Stimulated activated CD4-positive, alpha-beta T cell treated with anti-CD3 and anti-CD28 coated beads, Interleukin-1b, Interleukin-23, amount 100 ng/mL, for 24 hours (primary cell): Measurements from ENCODE around the gene CLIC5.

Experiments
- DNase-seq, 4 experiments: peaks; one replicate each; pipeline ENCODE4 v3.0.0-alpha.2; 2020; ENCODE audit warnings: low read depth in 4 of 4, low spot score in 1 of 4

Gene CLIC5

DNA sequence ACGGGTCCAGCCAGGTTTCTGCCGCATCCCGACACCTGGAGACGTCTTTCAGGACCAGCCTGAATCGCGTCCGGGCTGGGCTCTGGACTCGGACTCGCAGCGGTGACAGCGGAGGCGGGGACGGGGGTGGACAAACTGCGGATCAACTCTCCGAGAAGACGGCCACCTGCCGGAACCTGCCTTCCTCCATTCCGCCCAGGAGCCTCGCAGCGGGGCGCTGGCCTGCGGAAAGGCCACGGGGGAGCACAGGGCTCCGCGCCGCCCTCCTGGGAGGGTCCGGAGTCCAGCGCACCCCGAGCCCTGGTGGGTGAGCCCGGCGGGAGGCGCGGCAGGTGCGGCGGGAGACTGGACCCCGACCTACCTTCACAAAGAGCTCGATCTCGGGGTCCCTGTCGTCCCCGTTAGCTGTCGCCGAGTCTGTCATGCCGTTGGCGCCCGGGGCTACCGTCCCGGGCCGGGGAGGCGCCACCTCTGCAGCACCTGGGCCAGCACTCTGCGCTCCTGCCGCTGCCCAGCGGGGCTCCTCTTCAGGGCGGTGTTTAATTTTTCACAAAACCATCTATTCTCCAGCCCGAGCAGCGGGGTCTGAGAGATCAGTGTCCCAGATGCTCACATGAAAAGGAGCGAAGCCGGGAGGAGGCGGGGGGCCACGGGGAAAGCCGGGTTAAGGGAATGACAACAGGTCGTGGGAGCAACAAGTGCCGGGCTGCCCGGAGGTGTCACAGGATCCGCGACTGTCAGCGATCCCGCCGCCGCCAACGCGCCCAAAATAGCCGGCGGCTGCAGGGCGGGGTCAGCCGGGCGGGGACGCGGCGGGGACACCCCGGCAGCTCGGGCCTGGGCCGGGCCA is at the start of gene CLIC5:
Gene CLIC5, minus strand, starts transcription at position 742 of the 850 bp plus-strand sequence. Its CDS starts 318 bp downstream, at position 424.
- DNase-seq = no peak

DNA sequence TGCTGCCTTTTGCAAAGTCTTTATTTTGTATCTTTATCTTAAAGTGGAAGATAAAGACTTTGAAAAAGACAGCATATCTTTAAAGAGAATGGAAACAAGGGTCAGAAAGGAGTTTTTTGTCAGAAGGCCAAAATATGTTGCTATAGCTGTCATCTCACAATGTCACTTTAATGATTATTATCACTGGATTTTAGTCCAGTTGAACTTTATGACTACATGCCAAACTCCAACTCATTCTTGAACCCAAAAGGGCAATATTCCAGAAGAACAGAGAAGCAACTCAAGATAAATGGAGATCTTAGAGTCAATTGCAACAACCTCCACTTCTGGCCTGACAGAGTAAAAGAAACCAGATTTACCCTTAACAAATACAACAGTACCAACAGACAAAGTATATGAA is 47.3 kb upstream of the CLIC5 start:
- DNase-seq = no peak

DNA sequence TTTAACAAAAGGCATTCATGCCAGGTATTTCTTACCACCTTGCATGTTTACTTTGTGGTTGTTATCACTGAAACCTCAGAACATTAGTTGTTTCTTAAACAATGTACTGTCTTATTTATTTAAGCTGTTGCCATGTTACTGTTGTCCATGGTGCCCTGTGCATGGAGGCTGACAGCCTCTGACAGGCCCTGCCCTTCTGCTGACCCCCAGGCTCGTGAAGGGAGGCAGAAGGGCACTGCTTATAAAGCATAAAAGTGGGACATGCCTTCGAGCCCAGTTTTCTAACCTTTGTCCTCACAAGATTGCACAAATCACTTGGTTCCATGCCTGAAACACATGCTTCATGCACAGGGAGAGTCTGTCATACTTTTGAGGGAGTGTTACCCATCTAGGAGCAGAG is 46.7 kb upstream of the CLIC5 start:
- no peak for DNase-seq

DNA sequence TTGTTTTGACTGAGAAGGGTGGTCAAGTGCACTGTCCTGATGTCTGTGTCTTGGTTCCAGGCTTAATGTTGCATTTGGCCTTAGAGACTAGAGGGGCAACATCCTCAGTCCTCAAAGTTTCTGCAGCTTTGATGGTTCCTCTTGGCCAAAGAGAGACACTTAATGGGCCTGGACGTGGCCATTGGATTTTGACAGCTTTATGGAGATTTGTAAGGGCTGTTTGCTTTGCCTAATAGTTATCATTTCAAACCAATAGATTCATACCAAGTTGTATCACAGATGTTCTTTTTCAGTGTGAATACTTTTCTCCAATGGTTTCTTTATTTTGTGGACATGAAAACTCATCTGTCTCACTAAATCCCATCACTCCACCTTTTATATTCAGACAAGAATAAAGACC is 45.8 kb upstream of the CLIC5 start:
- no peak for DNase-seq

DNA sequence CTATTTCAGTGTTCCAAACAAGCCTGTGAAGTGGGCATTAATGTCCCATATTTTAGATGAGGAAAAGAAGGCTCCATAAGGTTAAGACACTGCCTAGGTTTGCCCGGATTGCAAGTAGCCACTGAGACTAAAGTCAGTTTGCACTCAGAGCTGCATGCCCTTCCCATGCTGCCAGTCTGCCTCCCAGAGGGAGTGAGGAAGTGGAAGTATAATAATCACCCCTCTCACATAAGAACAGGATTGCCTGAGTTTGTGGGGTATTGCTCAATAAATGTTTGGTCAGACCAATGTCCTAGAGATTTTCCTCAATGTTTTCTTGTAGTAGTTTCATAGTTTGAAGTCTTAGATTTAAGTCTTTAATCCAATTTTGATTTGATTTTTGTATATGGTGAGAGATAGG is 43.9 kb upstream of the CLIC5 start:
- DNase-seq = no peak

DNA sequence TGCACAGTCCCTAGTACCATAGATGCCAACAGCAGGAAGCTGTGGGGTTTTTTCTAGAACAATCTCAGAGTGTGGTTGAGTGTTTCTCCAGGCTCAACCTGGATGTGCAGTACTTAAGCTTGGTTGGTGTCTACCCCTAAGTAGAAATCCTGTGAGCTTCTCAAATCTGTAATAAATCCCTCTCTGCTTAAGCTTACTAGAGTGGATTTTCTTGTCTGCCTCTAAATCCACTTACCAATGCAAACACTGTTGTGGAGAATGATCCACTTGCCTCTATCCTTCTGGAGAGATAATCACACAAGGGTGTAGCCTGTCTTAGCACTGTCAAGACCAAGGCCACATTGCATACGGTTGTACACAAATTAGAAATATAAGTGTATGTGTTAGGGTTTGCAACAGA is 43.3 kb upstream of the CLIC5 start:
- DNase-seq = no peak

DNA sequence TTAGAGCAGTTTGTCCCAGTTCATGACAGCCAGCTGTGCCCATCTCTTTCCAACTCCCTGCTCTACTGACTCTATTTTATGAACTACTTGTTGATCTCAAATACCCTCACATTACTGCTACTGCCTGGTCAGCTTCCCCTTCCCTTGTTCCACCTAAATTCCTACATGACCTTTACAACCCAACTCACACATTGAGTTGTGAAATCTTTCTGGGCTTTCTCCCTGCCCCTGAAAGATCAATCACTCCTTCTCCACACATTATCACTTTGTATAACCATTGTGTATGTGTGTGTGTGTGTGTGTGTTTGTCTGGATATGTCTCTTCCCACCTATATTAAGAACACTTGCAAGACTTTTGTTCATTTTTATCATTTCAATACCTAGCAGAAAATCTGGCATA is 42.1 kb upstream of the CLIC5 start:
- DNase-seq = no peak

DNA sequence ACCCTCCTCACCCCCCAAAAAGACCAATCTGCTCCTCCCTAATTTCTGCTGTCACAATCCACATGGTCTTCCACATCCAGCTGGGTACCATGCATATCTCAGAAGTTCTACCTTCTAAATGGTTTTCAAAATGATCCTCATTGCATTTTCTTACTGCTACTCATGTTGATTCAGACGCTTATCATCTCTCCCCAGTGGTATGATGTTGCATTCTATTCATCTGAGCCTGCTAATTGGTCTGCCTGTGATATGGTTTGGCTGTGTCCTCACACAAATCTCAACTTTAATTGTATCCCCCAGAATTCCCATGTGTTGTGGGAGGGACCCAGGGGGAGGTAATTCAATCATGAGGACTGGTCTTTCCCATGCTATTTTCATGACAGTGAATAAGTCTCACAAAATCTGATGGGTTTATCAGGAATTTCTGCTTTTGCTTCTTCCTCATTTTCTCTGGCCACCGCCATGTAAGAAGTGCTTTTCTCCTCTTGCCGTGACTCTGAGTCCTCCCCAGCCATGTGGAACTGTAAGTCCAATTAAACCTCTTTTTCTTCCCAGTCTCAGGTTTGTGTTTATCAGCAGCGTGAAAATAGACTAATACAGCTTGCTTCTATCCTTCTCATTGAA is 41.4 kb upstream of the CLIC5 start:
- DNase-seq = no peak

DNA sequence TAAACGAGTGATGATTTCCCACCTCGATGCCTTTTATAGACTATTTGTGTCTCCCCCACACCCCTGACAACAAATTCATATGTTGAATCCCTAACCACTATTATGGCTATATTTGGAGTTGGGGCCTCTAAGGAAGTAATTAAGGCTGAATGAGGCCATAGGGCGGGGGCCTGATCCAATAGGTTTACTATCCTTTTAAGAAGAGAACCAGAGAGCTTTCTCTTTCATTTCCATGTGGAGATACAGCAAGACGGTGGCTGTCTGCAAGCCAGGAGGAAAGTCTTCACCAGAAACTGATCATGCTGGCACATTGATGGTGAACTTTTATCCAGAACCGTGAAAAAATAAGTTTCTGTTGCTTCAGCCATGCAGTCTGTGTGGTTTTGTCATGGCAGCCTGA is 38.9 kb upstream of the CLIC5 start:
- DNase-seq = no peak

DNA sequence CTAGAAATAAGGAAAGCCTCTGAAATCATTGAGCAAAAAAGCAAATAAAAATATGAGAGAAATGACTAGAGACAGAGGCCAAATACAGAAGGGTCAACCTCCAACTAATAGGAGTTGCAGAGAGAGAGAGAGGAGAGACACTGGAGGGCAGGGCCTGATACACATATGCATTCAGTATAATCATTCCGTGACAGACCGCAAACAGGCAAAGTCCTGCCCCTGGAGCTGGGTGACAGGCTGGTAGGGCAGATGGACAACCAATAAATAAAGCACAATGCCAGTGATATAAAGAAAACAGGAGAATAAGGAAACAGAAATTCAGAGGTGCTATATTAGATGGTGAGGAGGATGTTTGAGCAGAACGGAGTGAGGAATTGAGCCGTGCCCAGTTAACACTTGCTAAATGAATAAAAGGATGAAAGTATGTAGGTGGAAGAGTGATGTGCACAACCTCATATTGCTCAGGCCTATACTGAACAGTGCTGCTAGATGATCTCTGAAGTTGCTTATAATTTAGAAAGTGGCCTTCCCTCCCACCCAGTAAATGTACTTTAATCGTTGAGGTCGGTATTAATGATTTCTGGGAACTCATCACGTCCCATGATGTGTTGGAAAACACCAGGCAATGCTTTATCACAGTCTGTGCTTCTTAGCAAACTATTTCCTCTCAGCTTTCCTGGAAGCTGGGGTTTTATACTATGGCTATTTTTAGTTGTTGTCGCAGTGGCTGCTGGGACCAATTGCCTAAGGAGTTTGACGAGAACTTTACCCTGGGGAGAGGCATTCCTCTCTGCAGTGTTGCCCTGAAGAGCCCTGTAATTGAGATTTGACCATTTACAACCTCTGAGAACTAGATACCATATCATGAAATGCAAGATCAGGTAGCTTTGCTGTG is 37.6 kb upstream of the CLIC5 start:
- DNase-seq = no peak

DNA sequence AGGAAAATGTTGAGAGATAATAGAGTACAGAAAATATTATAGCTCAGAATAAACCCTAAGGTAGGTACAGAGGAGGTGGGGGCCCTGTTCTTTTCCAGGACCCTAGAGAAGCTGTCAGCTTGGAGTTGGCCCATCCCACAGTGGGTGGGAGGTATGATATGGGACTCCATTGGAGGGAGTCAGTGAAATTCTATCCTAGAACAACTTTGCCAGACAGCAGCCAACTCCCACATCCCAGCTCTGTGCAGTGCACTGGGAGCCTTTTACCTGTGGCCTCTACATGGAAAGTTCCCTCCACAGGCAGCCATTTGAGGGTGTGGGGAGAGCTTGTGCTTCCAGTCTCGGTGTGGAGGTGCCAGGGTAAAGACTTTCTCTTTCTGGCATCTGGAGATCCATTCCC is 36.8 kb upstream of the CLIC5 start:
- DNase-seq = no peak

DNA sequence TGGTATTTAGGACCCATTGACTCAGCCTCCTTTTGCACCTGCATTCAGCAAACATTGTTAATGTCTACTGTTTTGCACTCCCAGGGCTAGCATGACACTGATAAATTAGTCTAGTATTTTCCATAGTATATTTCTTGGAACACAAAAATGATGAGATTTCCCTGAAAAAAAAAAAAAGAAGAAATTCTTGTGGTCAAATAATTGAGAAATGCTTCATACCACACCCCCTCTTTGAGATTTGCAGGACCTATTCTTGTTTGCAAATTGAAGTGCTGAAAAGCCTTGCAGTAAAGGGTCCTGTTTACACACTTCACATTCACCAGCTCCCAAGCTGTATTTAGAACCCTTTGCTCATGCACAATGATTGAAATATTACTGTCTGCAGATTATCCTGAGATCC is 36.3 kb upstream of the CLIC5 start:
- DNase-seq = no peak

DNA sequence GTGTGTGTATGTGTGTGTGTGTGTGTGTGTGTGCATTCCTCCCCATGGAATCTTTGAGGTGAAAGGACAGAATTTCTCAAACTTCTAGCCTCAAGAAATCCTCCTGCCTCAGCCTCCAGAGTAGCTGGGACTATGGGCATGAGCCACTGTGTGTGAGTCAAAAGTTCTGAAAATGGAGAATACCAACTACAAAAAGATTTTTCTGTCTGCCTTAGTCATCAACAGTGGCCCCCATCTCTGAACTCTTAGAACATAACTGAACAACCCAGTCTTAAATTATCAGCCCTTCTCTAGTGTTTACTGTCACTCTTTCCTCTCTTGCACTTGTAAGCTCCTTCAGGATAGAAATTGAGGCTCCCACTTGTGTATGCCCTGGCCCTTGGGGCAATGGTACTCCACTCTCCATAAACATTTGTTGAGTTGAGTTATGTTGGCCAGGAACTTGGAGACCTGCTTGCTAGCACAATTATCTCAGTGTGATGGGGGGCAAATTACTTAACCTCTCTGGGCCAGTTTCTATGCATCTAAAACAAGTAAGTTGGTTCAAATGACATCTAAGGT is 35.3 kb upstream of the CLIC5 start:
- no peak for DNase-seq

DNA sequence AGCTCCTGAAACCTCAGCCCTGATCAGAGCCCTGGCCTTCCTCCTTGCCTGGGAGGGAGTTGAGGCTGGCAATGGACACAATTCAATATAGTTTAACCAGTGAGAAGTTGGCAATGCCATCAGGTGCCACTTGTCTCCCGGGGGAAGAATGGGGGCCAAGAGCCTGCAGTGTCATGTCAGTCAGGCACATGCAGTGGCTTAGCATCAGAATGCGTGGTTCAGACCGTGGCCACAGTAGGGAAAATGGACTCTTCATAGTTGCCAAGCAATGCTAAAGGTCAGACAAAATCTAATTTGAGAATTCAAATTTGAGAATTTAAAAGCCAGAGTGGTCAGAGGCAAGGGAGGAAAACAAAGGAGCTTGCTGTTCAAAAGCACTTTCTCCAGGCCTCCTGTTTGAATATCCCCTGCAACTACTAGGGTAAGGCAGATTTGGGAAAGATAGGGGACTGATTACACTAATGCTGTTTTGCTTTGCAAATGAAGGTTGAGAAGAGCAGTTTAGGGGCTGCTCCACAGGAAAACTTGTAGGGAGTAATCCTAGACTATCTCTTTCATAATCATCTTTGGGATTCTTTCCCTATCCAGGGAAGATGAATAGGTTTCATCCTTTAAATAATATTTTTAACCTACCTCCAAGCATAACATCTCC is 33.1 kb upstream of the CLIC5 start:
- no peak for DNase-seq

DNA sequence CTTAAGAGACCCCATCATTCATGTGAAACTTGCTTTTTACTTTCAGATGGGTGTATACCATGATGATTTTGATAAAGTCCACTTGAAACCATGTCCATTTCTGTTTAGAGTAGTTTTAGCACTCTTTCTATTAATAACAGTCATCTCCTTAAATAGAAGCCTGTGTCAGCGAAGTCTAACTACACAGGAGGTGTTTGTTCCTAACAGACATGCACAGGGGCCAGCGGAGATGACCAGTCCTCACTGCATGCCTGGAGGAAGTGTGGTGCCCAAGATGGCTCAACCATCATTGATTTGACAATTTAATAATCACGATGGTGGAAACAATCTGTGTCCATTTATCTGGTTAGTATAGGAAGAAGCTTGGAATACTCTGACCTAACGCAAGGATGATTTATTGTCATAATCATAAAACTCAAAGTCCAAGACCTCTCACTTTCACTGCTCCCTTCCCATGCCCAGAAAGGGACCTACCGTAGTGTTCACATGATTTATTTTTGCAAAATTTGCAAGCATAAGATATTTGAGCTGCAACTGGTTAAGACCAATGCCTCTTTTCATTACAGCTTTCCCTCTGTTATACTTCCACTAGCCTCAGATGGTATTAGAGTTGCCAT is 31.0 kb upstream of the CLIC5 start:
- no peak for DNase-seq

DNA sequence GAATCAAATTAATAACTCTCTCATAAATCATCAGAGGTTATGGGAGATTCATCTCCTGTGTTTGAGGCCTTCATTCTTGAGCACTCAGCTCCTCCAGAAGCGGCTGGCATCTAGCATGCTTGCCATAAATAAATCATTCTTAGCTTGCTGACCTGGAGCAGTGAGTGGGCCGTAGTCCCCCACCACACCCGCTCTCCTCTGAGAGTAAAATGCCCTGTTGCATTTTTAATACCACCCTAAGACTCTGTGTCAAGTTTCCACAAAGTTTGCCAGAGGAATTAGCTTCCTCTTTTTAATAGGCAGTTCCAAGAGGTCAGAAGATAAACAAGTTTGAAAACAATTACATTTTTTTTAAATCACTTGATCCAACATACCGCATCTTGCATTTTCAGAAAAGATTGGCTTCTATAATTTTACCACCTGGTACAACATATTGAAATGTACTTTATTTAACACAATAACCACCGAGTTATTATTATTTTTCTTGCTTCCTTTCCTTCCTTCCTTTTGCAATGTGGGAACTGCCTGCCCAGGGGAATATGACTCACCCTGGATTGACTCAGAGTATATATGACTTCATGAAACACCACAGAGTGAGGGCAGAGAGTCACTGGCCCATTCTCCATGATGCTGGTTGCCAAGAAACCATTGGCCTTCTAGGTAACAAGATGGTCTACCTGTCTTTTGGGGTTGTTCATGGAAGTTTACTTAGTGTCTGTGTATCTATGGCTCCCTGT is 29.4 kb upstream of the CLIC5 start:
- no peak for DNase-seq

DNA sequence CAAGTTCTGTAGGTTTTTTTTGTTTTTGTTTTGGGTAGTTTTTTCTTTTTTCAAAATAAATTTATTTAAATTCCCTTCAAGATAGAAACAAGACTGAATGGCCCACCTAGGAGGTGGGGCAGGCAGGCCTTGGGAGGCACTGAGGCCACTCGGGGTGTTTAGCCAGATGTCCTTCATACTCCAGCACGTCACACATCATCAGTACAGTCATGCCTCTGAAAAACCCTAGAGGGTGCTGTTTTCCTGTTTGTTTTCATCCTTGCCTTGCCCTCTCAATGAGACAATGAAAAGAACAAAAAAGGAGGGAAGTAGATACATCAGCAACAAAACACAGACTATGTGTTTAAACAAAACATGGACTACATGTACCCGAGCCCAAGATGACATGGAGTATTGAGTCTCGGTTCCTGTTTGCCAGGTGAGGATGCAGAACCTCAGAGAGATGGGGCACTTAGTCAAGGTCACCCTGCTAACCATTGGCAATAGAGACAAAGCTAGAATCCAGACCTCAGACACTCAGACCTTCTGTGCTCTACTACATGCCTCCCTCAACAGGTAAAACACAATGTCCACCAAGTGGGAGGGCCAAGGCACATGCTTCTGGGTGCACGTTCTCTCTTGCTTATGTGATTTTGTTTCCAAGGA is 26.8 kb upstream of the CLIC5 start:
- no peak for DNase-seq

DNA sequence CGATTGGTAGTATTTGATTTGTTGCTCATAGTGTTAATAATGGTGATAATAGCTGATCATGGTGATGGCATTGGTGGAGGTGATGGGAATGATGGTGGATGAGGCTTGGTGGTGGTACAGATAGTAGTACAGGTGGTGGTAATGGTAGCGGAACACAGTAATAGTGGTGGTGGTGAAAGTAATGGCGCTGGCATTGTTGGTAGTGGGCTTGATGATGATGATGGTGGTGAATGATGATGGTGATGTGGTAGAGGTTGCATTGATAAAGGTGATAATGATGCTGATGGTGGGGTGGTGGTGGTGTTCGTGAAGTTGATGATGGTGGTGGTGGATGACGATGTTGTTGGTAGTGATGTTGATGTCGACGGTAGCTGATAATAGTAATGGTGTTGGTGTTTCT is 24.6 kb upstream of the CLIC5 start:
- no peak for DNase-seq

DNA sequence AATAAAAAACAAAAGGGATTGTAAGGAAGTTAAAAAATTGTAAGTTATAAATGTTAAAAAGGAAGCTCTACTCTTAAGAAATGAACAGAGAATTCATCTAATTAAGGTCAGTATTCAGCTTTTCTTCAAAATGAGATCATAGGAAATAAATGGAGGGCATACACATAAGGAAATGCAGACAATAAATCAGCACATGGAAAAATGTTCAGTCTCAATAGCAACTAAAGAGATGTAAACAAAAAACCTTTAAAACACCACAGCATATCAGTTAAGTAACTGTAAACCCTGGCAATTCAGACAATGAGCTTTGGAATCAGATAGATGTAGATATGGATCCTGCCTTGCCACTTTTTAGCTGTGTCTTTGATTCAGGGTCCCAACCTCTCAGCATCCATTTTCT is 24.0 kb upstream of the CLIC5 start:
- no peak for DNase-seq
